HCT116 (cell line): ENCODE data around the gene KLK6. TPM values are rescaled to one million over a fixed set of nuclear protein-coding genes. Genes with fewer than 3 reads are reported as not detected.
A peak's percentile ranks its signal among the peaks of the same experiment; 100 is the strongest.

Source experiments
- ATAC-seq: fragments of 200-7000 bp; cut with Tn5 transposase; 2 replicates; pipeline ENCODE4 v1.9.1; 2020; ENCODE audit warnings: mild to moderate bottlenecking, moderate library complexity
- BruUV-seq: library from RNA; stranded (reverse); fragments of 400-500 nt; replicated peaks from 2 replicates; lab custom pipeline; 2021; lab: Mats Ljungman, UMichigan
- CTCF ChIA-PET: fragments of 300-600 bp; sonication (Branson Sonifier 250); formaldehyde crosslinking; loops from one replicate; lab custom pipeline; 2021; ENCODE audit warnings: antibody characterized with exemption; lab: Charles Lee
- POLR2A ChIA-PET: fragments of 300-600, 350-600 bp; sonication (Branson Sonifier 250); formaldehyde crosslinking; loops from one replicate; lab custom pipeline; 2021; ENCODE audit warnings: antibody characterized with exemption; lab: Charles Lee
- RAD21 ChIA-PET, 2 experiments: fragments of 300-600 bp; sonication (Branson Sonifier 250); formaldehyde crosslinking; loops; one replicate each; lab custom pipeline; 2023; ENCODE audit warnings: low total read pairs in 2 of 2; ENCODE audit not compliant: uncharacterized antibody in 2 of 2, unreplicated experiment in 2 of 2, low non-redundant PET in 1 of 2; lab: Charles Lee
- DNase-seq: peaks from one replicate; pipeline ENCODE4 v3.0.0-alpha.2; 2010; ENCODE audit warnings: low read depth, low spot score
- H2AFZ ChIP-seq: fragments of 200-600 bp; shearing (Covaris generic), sonication (generic); 2 replicates; pipeline ENCODE4 v1.6.1; 2017; ENCODE audit warnings: low read depth, mixed run types, mixed read lengths, antibody characterized with exemption, low read length; ENCODE audit not compliant: poor library complexity, severe bottlenecking
- H3K27ac ChIP-seq: 2 replicates; pipeline ENCODE4 v1.5.1; 2012; ENCODE audit warnings: low read depth, low read length
- H3K27me3 ChIP-seq: fragments of 200-600 bp; sonication (generic); 2 replicates; pipeline ENCODE4 v1.6.1; 2016; ENCODE audit warnings: mixed run types, low read length, mixed read lengths; ENCODE audit not compliant: insufficient read depth
- H3K36me3 ChIP-seq, 2 experiments: fragments of 200-500 bp in 1 of 2; fragments of 200-600 bp in 1 of 2; sonication (Bioruptor generic) in 1 of 2; sonication (generic) in 1 of 2; 2 replicates each; pipeline versions ENCODE4 v1.5.1 to v1.6.1; 2014 to 2016; ENCODE audit warnings: low read length in 2 of 2, inconsistent platforms in 1 of 2, mixed read lengths in 1 of 2, mixed run types in 1 of 2; ENCODE audit not compliant: insufficient read depth in 2 of 2, control insufficient read depth in 1 of 2
- H3K4me1 ChIP-seq, 2 experiments: fragments of 200-600 bp in 1 of 2; sonication (generic) in 1 of 2; 2 replicates each; pipeline versions ENCODE4 v1.5.1 to v1.6.1; 2012 to 2017; ENCODE audit warnings: low read length in 2 of 2, inconsistent platforms in 1 of 2, mild to moderate bottlenecking in 1 of 2, mixed read lengths in 1 of 2, mixed run types in 1 of 2, moderate library complexity in 1 of 2; ENCODE audit not compliant: insufficient read depth in 2 of 2, control insufficient read depth in 1 of 2
- H3K4me2 ChIP-seq: fragments of 200-600 bp; sonication (generic); 2 replicates; pipeline ENCODE4 v1.6.1; 2017; ENCODE audit warnings: mixed run types, low read length, mixed read lengths
- H3K4me3 ChIP-seq, 2 experiments: fragments of 200-600 bp in 1 of 2; sonication (generic) in 1 of 2; replicated peaks in 1 of 2; 2 replicates each; pipeline ENCODE4 v1.5.1; 2011 to 2016; ENCODE audit warnings: low read length in 2 of 2, control low read depth in 1 of 2, low read depth in 1 of 2, mild to moderate bottlenecking in 1 of 2, mixed read lengths in 1 of 2, mixed run types in 1 of 2
- H3K79me2 ChIP-seq: fragments of 200-600 bp; sonication (generic); 2 replicates; pipeline ENCODE4 v1.6.1; 2017; ENCODE audit warnings: mild to moderate bottlenecking, mixed run types, low read length, moderate library complexity, mixed read lengths; ENCODE audit not compliant: insufficient read depth
- H3K9ac ChIP-seq: fragments of 200-600 bp; sonication (generic); 2 replicates; pipeline ENCODE4 v1.6.1; 2016; ENCODE audit warnings: low read length, mixed read lengths
- H3K9me2 ChIP-seq: fragments of 200-600 bp; sonication (generic), shearing (Covaris generic); 2 replicates; pipeline ENCODE4 v1.6.1; 2017; ENCODE audit warnings: mixed run types, mild to moderate bottlenecking, moderate library complexity; ENCODE audit not compliant: insufficient read depth
- H3K9me3 ChIP-seq, 2 experiments: fragments of 200-500 bp in 1 of 2; fragments of 200-600 bp in 1 of 2; sonication (Bioruptor generic) in 1 of 2; sonication (generic) in 1 of 2; 2 replicates each; pipeline ENCODE4 v1.6.1; 2014 to 2017; ENCODE audit warnings: low read length in 2 of 2, mixed read lengths in 2 of 2, inconsistent platforms in 1 of 2, low read depth in 1 of 2, mild to moderate bottlenecking in 1 of 2, mixed run types in 1 of 2, moderate library complexity in 1 of 2; ENCODE audit not compliant: control insufficient read depth in 1 of 2, insufficient read depth in 1 of 2
- H4K20me1 ChIP-seq: fragments of 200-600 bp; sonication (generic), shearing (Covaris generic); 2 replicates; pipeline ENCODE4 v1.6.1; 2017; ENCODE audit warnings: mixed run types, mild to moderate bottlenecking, moderate library complexity; ENCODE audit not compliant: insufficient read depth
- EGR1 ChIP-seq: IDR thresholded peaks from 2 replicates; pipeline ENCODE4 v1.6.1; 2012; ENCODE audit warnings: low read depth
- ELF1 ChIP-seq: IDR thresholded peaks from 2 replicates; pipeline ENCODE4 v1.6.1; 2012; ENCODE audit warnings: low read depth, borderline replicate concordance
- EZH2 ChIP-seq: fragments of 200-600 bp; sonication (generic); IDR thresholded peaks from 2 replicates; pipeline ENCODE4 v1.6.1; 2017; ENCODE audit warnings: antibody characterized with exemption, mixed run types
- POLR2AphosphoS5 ChIP-seq: IDR thresholded peaks from 2 replicates; pipeline ENCODE4 v1.6.1; 2011; ENCODE audit warnings: mild to moderate bottlenecking, low read depth, low read length, moderate library complexity
- SP1 ChIP-seq: IDR thresholded peaks from 2 replicates; pipeline ENCODE4 v1.6.1; 2012; ENCODE audit warnings: low read depth
- SRF ChIP-seq: IDR thresholded peaks from 2 replicates; pipeline ENCODE4 v1.6.1; 2012; ENCODE audit warnings: low read depth
- YY1 ChIP-seq: IDR thresholded peaks from 2 replicates; pipeline ENCODE4 v1.6.1; 2011; ENCODE audit warnings: low read length, low read depth, moderate library complexity, mild to moderate bottlenecking; ENCODE audit not compliant: insufficient replicate concordance; ENCODE audit errors: extremely low read depth
- ZFX ChIP-seq: fragments of 450-650 bp; IDR thresholded peaks from 2 replicates; pipeline ENCODE4 v1.6.1; 2017
- ZNF274 ChIP-seq: fragments of 200-500 bp; sonication (Bioruptor generic); IDR thresholded peaks from 2 replicates; pipeline ENCODE4 v1.6.1; 2014; ENCODE audit warnings: mild to moderate bottlenecking, low read depth, low read length, inconsistent platforms
- intact Hi-C: fragments of 100-400 bp; cut with micrococcal nuclease; formaldehyde crosslinking; loops from 2 replicates; pipeline ENCODE4 v1.10.0; 2022
- total RNA-seq: library from RNA; stranded (reverse); gene quantifications from one replicate; pipeline ENCODE4 v1.2.1, GENCODE V29; 2021; ENCODE audit not compliant: unreplicated experiment
- TF ChIP-seq, protein P1 (sequence below): IDR thresholded peaks from 2 replicates; pipeline ENCODE4 v1.6.1; 2012
- TF ChIP-seq, protein P2 (sequence below): IDR thresholded peaks from 2 replicates; pipeline ENCODE4 v1.6.1; 2011; ENCODE audit warnings: mild to moderate bottlenecking, low read length, moderate library complexity; ENCODE audit not compliant: insufficient replicate concordance; ENCODE audit errors: extremely low read depth

Gene KLK6
- total RNA-seq, 1 experiment from 2014 or later: 40.5 TPM

DNA sequence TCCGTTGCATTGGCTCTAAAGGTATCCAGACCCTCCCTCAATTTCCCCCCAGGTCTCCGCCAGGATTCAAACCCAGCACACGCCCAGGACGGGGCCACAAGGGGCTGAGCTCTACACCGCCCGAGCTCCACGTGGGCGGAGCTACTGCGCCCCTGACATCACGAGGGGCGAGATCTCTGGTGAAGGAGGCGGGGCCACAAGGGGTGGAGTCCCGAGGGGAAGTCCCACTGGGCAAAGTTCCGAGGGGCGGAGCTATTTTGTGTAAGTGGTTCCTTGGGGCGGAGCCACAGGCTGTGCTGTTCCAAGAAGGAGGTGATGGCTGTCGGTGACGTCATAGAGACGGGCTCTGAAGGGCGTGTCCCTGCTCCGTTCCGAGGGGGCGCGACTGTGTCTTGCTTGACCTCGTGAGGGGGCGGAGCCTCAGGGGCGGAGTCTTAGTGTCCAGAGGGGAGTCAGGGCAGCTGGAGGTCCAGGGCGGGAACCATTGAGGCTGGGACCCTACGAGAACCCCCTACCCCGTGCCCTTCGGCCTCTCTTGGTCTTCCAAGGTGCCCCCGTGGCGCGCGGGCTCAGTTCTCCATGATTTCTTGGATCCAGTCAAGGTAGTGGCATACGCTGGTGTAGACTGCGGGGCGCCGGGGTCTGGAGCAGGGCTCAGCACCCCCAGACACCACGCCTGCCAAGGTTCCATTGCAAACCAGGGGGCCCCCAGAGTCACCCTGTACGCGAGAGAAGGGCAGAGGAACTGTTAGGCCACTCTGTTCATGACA is 33.3 kb upstream of the KLK6 start:
- H3K9me3 ChIP-seq: no peaks in the 10 kb centered on the region
- TF ChIP-seq, protein P1, sequence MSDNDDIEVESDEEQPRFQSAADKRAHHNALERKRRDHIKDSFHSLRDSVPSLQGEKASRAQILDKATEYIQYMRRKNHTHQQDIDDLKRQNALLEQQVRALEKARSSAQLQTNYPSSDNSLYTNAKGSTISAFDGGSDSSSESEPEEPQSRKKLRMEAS: peak; percentile 65; the same call in 1 of the 2 replicates
- TF ChIP-seq YY1: no peak
- no peak for TF ChIP-seq EZH2
- no peak for TF ChIP-seq ZFX
- TF ChIP-seq SRF: no peak
- no peak for TF ChIP-seq ZNF274
- peak; percentile 61 for TF ChIP-seq SP1
- TF ChIP-seq, protein P2, sequence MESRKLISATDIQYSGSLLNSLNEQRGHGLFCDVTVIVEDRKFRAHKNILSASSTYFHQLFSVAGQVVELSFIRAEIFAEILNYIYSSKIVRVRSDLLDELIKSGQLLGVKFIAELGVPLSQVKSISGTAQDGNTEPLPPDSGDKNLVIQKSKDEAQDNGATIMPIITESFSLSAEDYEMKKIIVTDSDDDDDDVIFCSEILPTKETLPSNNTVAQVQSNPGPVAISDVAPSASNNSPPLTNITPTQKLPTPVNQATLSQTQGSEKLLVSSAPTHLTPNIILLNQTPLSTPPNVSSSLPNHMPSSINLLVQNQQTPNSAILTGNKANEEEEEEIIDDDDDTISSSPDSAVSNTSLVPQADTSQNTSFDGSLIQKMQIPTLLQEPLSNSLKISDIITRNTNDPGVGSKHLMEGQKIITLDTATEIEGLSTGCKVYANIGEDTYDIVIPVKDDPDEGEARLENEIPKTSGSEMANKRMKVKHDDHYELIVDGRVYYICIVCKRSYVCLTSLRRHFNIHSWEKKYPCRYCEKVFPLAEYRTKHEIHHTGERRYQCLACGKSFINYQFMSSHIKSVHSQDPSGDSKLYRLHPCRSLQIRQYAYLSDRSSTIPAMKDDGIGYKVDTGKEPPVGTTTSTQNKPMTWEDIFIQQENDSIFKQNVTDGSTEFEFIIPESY: peak; percentile 54
- no peak for TF ChIP-seq ELF1
- TF ChIP-seq POLR2AphosphoS5: peak; percentile 81
- peak; percentile 72 for TF ChIP-seq EGR1
- peak overlapping the region; percentile 100 for H3K4me2 ChIP-seq
- no peaks in the 10 kb centered on the region for H3K27me3 ChIP-seq
- H3K4me3 ChIP-seq: peak overlapping the region; percentile 78 to 88
- H3K79me2 ChIP-seq: peaks cover 11% of the 10 kb centered on the region; the same call in 1 of the 2 replicates
- H3K36me3 ChIP-seq: peaks cover 0 to 6% of the 10 kb centered on the region in 2 experiments; a peak in 1 of 4 replicates
- H4K20me1 ChIP-seq: no peaks in the 10 kb centered on the region
- H3K27ac ChIP-seq: peak overlapping the region; percentile 77
- intact Hi-C loops: loop anchor here (5.0 kb wide), 1 partner anchor 35 kb away; the partner anchor contains the start of gene KLK6
- no TSS peak for BruUV-seq
- H2AFZ ChIP-seq: no peak overlapping the region
- POLR2A ChIA-PET: interaction anchor here (0.7 to 2.6 kb wide), 7 partner anchors 9 to 63 kb away, joined by 3 to 49 read pairs (median 4); partner anchors contain the start of genes KLK10, KLK6 and KLK7
- no peaks in the 10 kb centered on the region for H3K9me2 ChIP-seq
- H3K4me1 ChIP-seq: peaks cover 16 to 36% of the 10 kb centered on the region in 2 experiments
- peak; percentile 86 for ATAC-seq
- DNase-seq: peak; percentile 99
- CTCF ChIA-PET: interaction anchor here (0.7 to 3.4 kb wide), 9 partner anchors 15 to 333 kb away, joined by 3 to 71 read pairs (median 4); partner anchors contain the start of gene KLK10
- peak overlapping the region; percentile 91 for H3K9ac ChIP-seq
- RAD21 ChIA-PET: interaction anchor here in 1 of 2 experiments (1.1 to 2.1 kb wide), 2 partner anchors 14 to 67 kb away, joined by 4 to 14 read pairs; no protein-coding TSS in a partner anchor
